Endothelial cell of umbilical vein (primary cell): ENCODE results near the gene PRDM1. TPM values are rescaled to one million over a fixed set of nuclear protein-coding genes. Genes with fewer than 3 reads are reported as not detected.

Source experiments
- BruUV-seq: library from RNA; stranded (reverse); fragments of 400-500 nt; replicated peaks from 2 replicates; lab custom pipeline; 2021; lab: Mats Ljungman, UMichigan
- CTCF ChIA-PET: fragments of 300-600, 350-600 bp; sonication (Branson Sonifier 250); formaldehyde crosslinking; loops from one replicate; lab custom pipeline; 2021; ENCODE audit warnings: antibody characterized with exemption, inconsistent platforms; lab: Charles Lee
- POLR2A ChIA-PET: fragments of 300-600, 350-600 bp; sonication (Branson Sonifier 250); formaldehyde crosslinking; loops from one replicate; lab custom pipeline; 2021; ENCODE audit warnings: antibody characterized with exemption, inconsistent platforms; lab: Charles Lee
- DNase-seq: peaks from one replicate; pipeline ENCODE4 v3.0.0-alpha.2; 2011; ENCODE audit warnings: low read depth, low spot score
- FAIRE-seq: peaks from 2 replicates; lab custom pipeline; 2011; peaks lifted over from hg19 to GRCh38; lab: Jason Lieb, UNC
- H2AFZ ChIP-seq: 2 replicates; pipeline ENCODE4 v1.6.0; 2012; ENCODE audit warnings: low read depth, low read length, control low read depth, inconsistent platforms
- H3K27ac ChIP-seq: 2 replicates; pipeline ENCODE4 v1.5.1; 2011; ENCODE audit warnings: low read depth, mild to moderate bottlenecking, control low read depth, low read length, moderate library complexity; ENCODE audit not compliant: insufficient read depth
- H3K27me3 ChIP-seq, 2 experiments: 2 replicates each; pipeline versions ENCODE4 v1.6.0 to v1.6.1; 2011; ENCODE audit warnings: low read length in 2 of 2, mixed read lengths in 1 of 2; ENCODE audit not compliant: control insufficient read depth in 2 of 2, insufficient read depth in 2 of 2
- H3K36me3 ChIP-seq, 2 experiments: 2 replicates in 1 of 2; 3 replicates in 1 of 2; pipeline ENCODE4 v1.5.1; 2011; ENCODE audit warnings: low read length in 2 of 2, mild to moderate bottlenecking in 1 of 2, moderate library complexity in 1 of 2; ENCODE audit not compliant: control insufficient read depth in 2 of 2, insufficient read depth in 2 of 2; ENCODE audit errors: extremely low read depth in 1 of 2
- H3K4me1 ChIP-seq: 3 replicates; pipeline ENCODE4 v1.5.1; 2011; ENCODE audit warnings: mild to moderate bottlenecking, low read length; ENCODE audit not compliant: control insufficient read depth, insufficient read depth; ENCODE audit errors: extremely low read depth
- H3K4me2 ChIP-seq: 2 replicates; pipeline ENCODE4 v1.6.1; 2011; ENCODE audit warnings: low read length, control low read depth, mixed read lengths; ENCODE audit not compliant: insufficient read depth
- H3K4me3 ChIP-seq, 3 experiments: fragments of 200-600 bp in 1 of 3; sonication (generic), shearing (Covaris generic) in 1 of 3; replicated peaks in 1 of 3; 2 replicates each; pipeline ENCODE4 v1.5.1; 2011 to 2016; ENCODE audit warnings: control low read depth in 3 of 3, low read length in 3 of 3, mild to moderate bottlenecking in 2 of 3, inconsistent platforms in 1 of 3, low read depth in 1 of 3, moderate library complexity in 1 of 3; ENCODE audit not compliant: insufficient read depth in 1 of 3
- H3K79me2 ChIP-seq: 2 replicates; pipeline ENCODE4 v1.6.0; 2012; ENCODE audit warnings: low read length, inconsistent platforms; ENCODE audit not compliant: control insufficient read depth, insufficient read depth
- H3K9ac ChIP-seq: replicated peaks from 2 replicates; pipeline ENCODE3; 2011; ENCODE audit warnings: low read length, control low read depth; ENCODE audit not compliant: insufficient read depth; ENCODE audit errors: extremely low read depth
- H3K9me1 ChIP-seq: replicated peaks from 3 replicates; pipeline ENCODE4 v1.6.0; 2011; ENCODE audit warnings: mild to moderate bottlenecking, low read length; ENCODE audit not compliant: control insufficient read depth, insufficient read depth; ENCODE audit errors: extremely low read depth
- H3K9me3 ChIP-seq: replicated peaks from 2 replicates; pipeline ENCODE4 v1.5.1; 2012; ENCODE audit warnings: low read length, inconsistent platforms; ENCODE audit not compliant: control insufficient read depth, insufficient read depth
- H4K20me1 ChIP-seq: replicated peaks from 2 replicates; pipeline ENCODE3; 2011; ENCODE audit warnings: mild to moderate bottlenecking, low read length; ENCODE audit not compliant: control insufficient read depth, insufficient read depth; ENCODE audit errors: extremely low read depth
- EZH2 ChIP-seq: IDR thresholded peaks from 2 replicates; pipeline ENCODE4 v1.6.1; 2012; ENCODE audit warnings: borderline replicate concordance, low read depth, mild to moderate bottlenecking, moderate library complexity, low read length, inconsistent platforms; ENCODE audit not compliant: severe bottlenecking
- FOS ChIP-seq: IDR thresholded peaks from 2 replicates; pipeline ENCODE4 v1.6.1; 2011; ENCODE audit warnings: mild to moderate bottlenecking, low read length, moderate library complexity, borderline replicate concordance; ENCODE audit not compliant: insufficient read depth
- GATA2 ChIP-seq: IDR thresholded peaks from 2 replicates; pipeline ENCODE4 v1.7.0; 2011; ENCODE audit warnings: low read depth, mild to moderate bottlenecking, moderate library complexity, mixed read lengths, low read length; ENCODE audit not compliant: insufficient read length, insufficient read depth
- JUN ChIP-seq: IDR thresholded peaks from 2 replicates; pipeline ENCODE4 v1.6.1; 2011; ENCODE audit warnings: borderline replicate concordance, low read depth; ENCODE audit not compliant: insufficient read length, insufficient read depth
- MAX ChIP-seq: IDR thresholded peaks from 2 replicates; pipeline ENCODE4 v1.6.1; 2011; ENCODE audit not compliant: insufficient read depth, insufficient read length
- MYC ChIP-seq: IDR thresholded peaks from one replicate; pipeline ENCODE4 v1.6.1; 2011; ENCODE audit warnings: mild to moderate bottlenecking, low read depth, low read length
- POLR2A ChIP-seq: IDR thresholded peaks from 2 replicates; pipeline ENCODE4 v1.6.1; 2012; ENCODE audit warnings: low read depth, mild to moderate bottlenecking, control low read depth, low read length
- POLR2AphosphoS5 ChIP-seq: IDR thresholded peaks from 2 replicates; pipeline ENCODE4 v1.6.1; 2012; ENCODE audit warnings: low read depth, mild to moderate bottlenecking, control low read depth, low read length, moderate library complexity; ENCODE audit not compliant: insufficient read depth
- dilution Hi-C: fragments of 300-500 bp; cut with MboI; formaldehyde crosslinking; loops from one replicate; pipeline ENCODE4 v1.15.0; 2019; ENCODE audit warnings: low sequenced_read_pairs; ENCODE audit not compliant: extremely low pct_ligation_motif_present
- intact Hi-C: fragments of 100-400 bp; cut with micrococcal nuclease; formaldehyde crosslinking; loops from one replicate; pipeline ENCODE4 v1.10.0; 2022
- polyA plus RNA-seq, 4 experiments: library from polyadenylated mRNA; depleted of rRNA in 3 of 4; stranded (reverse) in 3 of 4; unstranded in 1 of 4; fragments of >200 nt; gene quantifications; 2 replicates each; pipeline versions ENCODE4 v1.2.1 to v1.2.3, GENCODE V29; 2011 to 2012; ENCODE audit warnings: missing spikeins in 1 of 4
- total RNA-seq: library from RNA; stranded (reverse); gene quantifications from 2 replicates; pipeline ENCODE4 v1.2.3, GENCODE V29; 2021
- TF ChIP-seq, protein P1 (sequence below), 2 donors: IDR thresholded peaks; 1 replicate in 1 of 2; 2 replicates in 1 of 2; pipeline ENCODE4 v1.5.1; 2011; ENCODE audit warnings: low read length in 2 of 2, mild to moderate bottlenecking in 2 of 2, moderate library complexity in 2 of 2, control low read depth in 1 of 2, inconsistent platforms in 1 of 2, low read depth in 1 of 2; ENCODE audit not compliant: insufficient read depth in 1 of 2; ENCODE audit errors: extremely low read depth in 1 of 2

Gene PRDM1
- total and polyA plus RNA-seq, 2 donors (not counting 3 experiments of a cell fraction or from before 2014, with no cell fraction given): 0.36 to 2.7 TPM

DNA sequence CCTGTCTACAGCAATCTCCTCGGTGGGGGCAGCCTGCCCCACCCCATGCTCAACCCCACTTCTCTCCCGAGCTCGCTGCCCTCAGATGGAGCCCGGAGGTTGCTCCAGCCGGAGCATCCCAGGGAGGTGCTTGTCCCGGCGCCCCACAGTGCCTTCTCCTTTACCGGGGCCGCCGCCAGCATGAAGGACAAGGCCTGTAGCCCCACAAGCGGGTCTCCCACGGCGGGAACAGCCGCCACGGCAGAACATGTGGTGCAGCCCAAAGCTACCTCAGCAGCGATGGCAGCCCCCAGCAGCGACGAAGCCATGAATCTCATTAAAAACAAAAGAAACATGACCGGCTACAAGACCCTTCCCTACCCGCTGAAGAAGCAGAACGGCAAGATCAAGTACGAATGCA is 19.4 kb downstream of the PRDM1 start:
- no peaks in the 10 kb centered on the region for H3K36me3 ChIP-seq
- TF ChIP-seq MYC (no peak), JUN (no peak), POLR2AphosphoS5 (no peak), POLR2A (no peak), EZH2 (no peak), GATA2 (no peak), FOS (no peak), MAX (no peak)
- TF ChIP-seq, protein P1, sequence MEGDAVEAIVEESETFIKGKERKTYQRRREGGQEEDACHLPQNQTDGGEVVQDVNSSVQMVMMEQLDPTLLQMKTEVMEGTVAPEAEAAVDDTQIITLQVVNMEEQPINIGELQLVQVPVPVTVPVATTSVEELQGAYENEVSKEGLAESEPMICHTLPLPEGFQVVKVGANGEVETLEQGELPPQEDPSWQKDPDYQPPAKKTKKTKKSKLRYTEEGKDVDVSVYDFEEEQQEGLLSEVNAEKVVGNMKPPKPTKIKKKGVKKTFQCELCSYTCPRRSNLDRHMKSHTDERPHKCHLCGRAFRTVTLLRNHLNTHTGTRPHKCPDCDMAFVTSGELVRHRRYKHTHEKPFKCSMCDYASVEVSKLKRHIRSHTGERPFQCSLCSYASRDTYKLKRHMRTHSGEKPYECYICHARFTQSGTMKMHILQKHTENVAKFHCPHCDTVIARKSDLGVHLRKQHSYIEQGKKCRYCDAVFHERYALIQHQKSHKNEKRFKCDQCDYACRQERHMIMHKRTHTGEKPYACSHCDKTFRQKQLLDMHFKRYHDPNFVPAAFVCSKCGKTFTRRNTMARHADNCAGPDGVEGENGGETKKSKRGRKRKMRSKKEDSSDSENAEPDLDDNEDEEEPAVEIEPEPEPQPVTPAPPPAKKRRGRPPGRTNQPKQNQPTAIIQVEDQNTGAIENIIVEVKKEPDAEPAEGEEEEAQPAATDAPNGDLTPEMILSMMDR (IDR thresholded peaks at IDR 0.05; ENCODE audit: extremely low read depth in 1 of 2, insufficient read depth in 1 of 2, low read depth in 1 of 2, low read length in 2 of 2): no peak
- H3K4me1 ChIP-seq: no peaks in the 10 kb centered on the region
- no peaks in the 10 kb centered on the region for H3K79me2 ChIP-seq
- no peaks in the 10 kb centered on the region for H4K20me1 ChIP-seq
- ChIA-PET CTCF (no interaction called here), POLR2A (no interaction called here)
- H3K27me3 ChIP-seq: peaks cover 5 to 8% of the 10 kb centered on the region in 2 experiments
- no peaks in the 10 kb centered on the region for H3K9me3 ChIP-seq
- H2AFZ ChIP-seq: no peak overlapping the region
- no peak for DNase-seq
- no peaks in the 10 kb centered on the region for H3K9me1 ChIP-seq
- intact Hi-C loops (no loop called here), dilution Hi-C loops (no loop called here)
- H3K9ac ChIP-seq: no peak overlapping the region
- FAIRE-seq: no peak
- no peak overlapping the region for H3K4me3 ChIP-seq
- no TSS peak for BruUV-seq
- no peak overlapping the region for H3K4me2 ChIP-seq
- H3K27ac ChIP-seq: no peak overlapping the region
